ENCODE data around the gene ATL3. TPM values are rescaled to one million over a fixed set of nuclear protein-coding genes. Genes with fewer than 3 reads are reported as not detected.
"Not testable (repeated sequence)": the region's sequence is repeated elsewhere in the genome, so short reads cannot be mapped to it uniquely, and the experiment has no call there.

ATL3 gene
- total RNA-seq, 2 donors from 2014 or later = 208 to 264 TPM

- intact Hi-C loops (cut with DNase I) = no loop called here
- DNase-seq (ENCODE audit: low spot score) = no peak
Measured at GRCh38 chr11:63682066-63683021, 11.2 kb upstream of the ATL3 start.

GRCh38 chr11:63681321-63682065 lies 10.3 kb upstream of the ATL3 start, which contains the start of gene RTN3:
RTN3 (plus strand) TSS chr11:63681500; CDS start chr11:63681637, 137 bp downstream.
- peak; percentile 99 for DNase-seq (ENCODE audit: low spot score)
- intact Hi-C loops (cut with DNase I) = no loop called here

GRCh38 chr11:63680834-63681320 lies 9.7 kb upstream of the ATL3 start:
- intact Hi-C loops (cut with DNase I) = no loop called here
- DNase-seq (ENCODE audit: low spot score) = no peak

- intact Hi-C loops (cut with DNase I) = no loop called here
Measured at GRCh38 chr11:63673579-63673978, 2.4 kb upstream of the ATL3 start.

GRCh38 chr11:63672936-63673539 lies 1.9 kb upstream of the ATL3 start:
- intact Hi-C loops (cut with DNase I) = no loop called here
- DNase-seq (ENCODE audit: low spot score) = no peak

More at GRCh38 chr11:63673579-63673978, 2.4 kb upstream of the ATL3 start:
- DNase-seq (ENCODE audit: low spot score) = no peak

GRCh38 chr11:63672156-63672463 lies 934 bp upstream of the ATL3 start:
- intact Hi-C loops (cut with DNase I) = no loop called here
- DNase-seq (ENCODE audit: low spot score) = no peak

- intact Hi-C loops (cut with DNase I) = no loop called here
- DNase-seq (ENCODE audit: low spot score) = peak; percentile 83
Measured at GRCh38 chr11:63670433-63671321, 499 bp downstream of the ATL3 start.

GRCh38 chr11:63670096-63670432 lies 1.1 kb downstream of the ATL3 start:
- no peak for DNase-seq (ENCODE audit: low spot score)
- intact Hi-C loops (cut with DNase I) = no loop called here

- intact Hi-C loops (cut with DNase I) = no loop called here
- DNase-seq (ENCODE audit: low spot score) = no peak
Measured at GRCh38 chr11:63667995-63668795, 3.0 kb downstream of the ATL3 start.

GRCh38 chr11:63666874-63667273 lies 4.3 kb downstream of the ATL3 start:
- no peak for DNase-seq (ENCODE audit: low spot score)
- intact Hi-C loops (cut with DNase I) = no loop called here

GRCh38 chr11:63663809-63664208 lies 7.4 kb downstream of the ATL3 start:
- intact Hi-C loops (cut with DNase I) = no loop called here
- DNase-seq (ENCODE audit: low spot score) = no peak

- no peak for DNase-seq (ENCODE audit: low spot score)
- intact Hi-C loops (cut with DNase I) = no loop called here
Measured at GRCh38 chr11:63660972-63661371, 10.2 kb downstream of the ATL3 start.

- no peak for DNase-seq (ENCODE audit: low spot score)
- intact Hi-C loops (cut with DNase I) = loop anchor here in 1 of 2 donors (10.0 kb wide), 1 partner anchor 1618 kb away; no protein-coding TSS in a partner anchor
Measured at GRCh38 chr11:63652671-63653070, 18.5 kb downstream of the ATL3 start.

- DNase-seq (ENCODE audit: low spot score) = no peak
- intact Hi-C loops (cut with DNase I) = no loop called here
Measured at GRCh38 chr11:63643205-63643604, 28.0 kb downstream of the ATL3 start.

- DNase-seq (ENCODE audit: low spot score) = no peak
- intact Hi-C loops (cut with DNase I) = no loop called here
Measured at GRCh38 chr11:63641727-63642126, 29.4 kb downstream of the ATL3 start.

- intact Hi-C loops (cut with DNase I) = loop anchor here (5.0 to 10.0 kb wide), 2 partner anchors 162 to 165 kb away; no protein-coding TSS in a partner anchor
Measured at GRCh38 chr11:63639199-63639832, 31.9 kb downstream of the ATL3 start.

GRCh38 chr11:63638436-63638835 lies 32.7 kb downstream of the ATL3 start:
- intact Hi-C loops (cut with DNase I) = loop anchor here (5.0 to 10.0 kb wide), 2 partner anchors 161 to 164 kb away; no protein-coding TSS in a partner anchor
- DNase-seq (ENCODE audit: low spot score) = not testable (repeated sequence)

More at GRCh38 chr11:63639199-63639832, 31.9 kb downstream of the ATL3 start:
- no peak for DNase-seq (ENCODE audit: low spot score)

All from posterior vena cava (tissue), 2 donors.